ENCODE data around the gene LMBR1L.
A peak's percentile ranks its signal among the peaks of the same experiment; 100 is the strongest.
"Not testable (repeated sequence)": the region's sequence is repeated elsewhere in the genome, so short reads cannot be mapped to it uniquely, and the experiment has no call there.

LMBR1L gene

GRCh38 chr12:49079793-49080192 is 30.9 kb downstream of the LMBR1L start:
- no peak for DNase-seq

GRCh38 chr12:49070971-49071370 is 39.7 kb downstream of the LMBR1L start:
- DNase-seq = no peak

DNA sequence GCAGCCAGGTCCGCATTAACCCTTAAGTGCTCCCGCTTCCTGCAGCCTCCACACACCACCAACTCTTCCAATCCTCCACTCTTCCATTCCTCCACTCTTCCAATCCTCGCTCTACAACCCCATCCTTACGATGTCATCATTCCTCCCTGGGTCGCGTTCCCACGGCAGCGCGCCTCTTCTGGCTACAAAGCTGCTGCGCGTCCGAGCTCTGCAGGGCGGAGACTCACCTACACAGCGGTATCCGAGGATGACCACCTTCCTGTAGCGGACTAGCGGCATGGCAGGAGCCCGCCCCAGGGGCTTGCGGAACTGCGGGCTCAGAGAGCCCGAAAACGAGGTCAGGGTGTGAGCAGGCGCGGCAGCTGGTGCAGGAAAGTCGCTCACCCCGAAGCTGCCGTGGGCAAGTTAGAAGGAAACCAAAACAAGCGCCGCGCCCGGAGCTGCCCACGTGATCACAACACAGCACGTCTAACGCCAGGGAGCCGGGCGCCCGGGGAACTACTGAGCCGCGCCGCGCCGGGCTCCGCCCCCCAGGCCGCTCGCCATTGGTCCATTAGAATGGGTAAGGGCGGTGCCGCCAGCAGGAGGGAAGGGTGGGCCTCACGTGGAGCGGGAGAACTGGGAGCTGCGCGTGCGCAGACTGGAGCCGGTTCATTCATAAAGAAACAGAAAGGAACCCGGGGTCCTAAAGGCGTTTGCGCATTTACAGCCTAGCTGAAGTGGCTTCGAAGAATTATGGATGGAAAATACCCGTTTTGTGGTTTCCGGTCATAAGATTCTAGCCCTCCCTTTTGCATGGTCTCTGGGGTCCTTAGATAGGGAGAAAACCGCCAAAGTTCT is 40.9 kb downstream of the LMBR1L start, which contains the start of gene RHEBL1:
RHEBL1 (minus strand) TSS at position 473 of the 840 bp plus-strand sequence; CDS start at position 279, 194 bp downstream.
- DNase-seq = peak; percentile 85

DNA sequence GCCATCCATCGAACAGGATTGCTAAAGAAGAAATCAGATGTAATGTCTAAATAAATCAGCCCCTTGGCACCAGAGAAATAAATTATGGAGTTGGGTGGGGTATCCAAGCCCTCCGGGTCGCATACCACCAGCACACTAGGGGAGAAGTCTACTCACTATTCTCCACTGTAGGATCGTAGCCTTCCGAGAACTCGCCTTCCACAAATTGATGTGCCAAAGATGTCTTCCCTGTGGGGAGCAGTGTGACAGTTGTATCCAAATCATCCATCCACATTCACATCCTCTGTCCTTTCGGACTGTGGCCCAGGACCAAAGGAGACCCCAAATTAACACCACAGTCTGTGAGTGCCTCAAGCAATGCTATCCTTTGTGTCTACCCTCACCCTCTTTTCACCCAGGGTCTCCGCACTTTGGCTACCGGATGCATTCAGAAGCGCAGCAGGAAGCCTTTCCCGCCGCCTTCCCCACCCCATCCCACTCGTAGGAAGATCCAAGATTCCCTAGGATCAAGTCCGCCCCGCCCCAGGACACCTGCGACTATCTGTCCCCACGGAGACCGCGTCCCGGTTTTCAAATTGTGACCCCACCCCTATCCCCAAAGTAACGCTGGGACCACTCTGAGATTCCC is 41.7 kb downstream of the LMBR1L start:
- DNase-seq = no peak

GRCh38 chr12:49066120-49066519 is 44.5 kb downstream of the LMBR1L start:
- DNase-seq = no peak

DNA sequence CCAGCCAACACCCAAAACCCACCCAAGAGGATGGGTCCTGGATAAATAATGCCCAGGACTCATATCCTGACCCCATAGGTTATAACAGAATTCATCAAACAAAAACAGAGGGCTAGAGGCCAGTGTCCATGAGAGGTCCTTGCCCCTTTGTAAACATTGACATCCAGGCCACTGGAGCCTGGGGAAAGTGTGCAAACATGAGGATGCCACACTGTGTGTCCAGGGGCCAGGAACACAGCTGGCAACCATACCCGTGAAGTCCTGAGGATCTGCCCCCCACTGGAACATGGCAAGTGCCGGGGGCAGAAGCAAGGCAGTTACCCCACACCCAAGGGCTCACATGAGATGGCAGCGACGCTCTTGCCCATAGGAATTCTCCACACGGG is 45.9 kb downstream of the LMBR1L start:
- DNase-seq = no peak

GRCh38 chr12:49061916-49062315 is 48.7 kb downstream of the LMBR1L start:
- DNase-seq = not testable (repeated sequence)

DNA sequence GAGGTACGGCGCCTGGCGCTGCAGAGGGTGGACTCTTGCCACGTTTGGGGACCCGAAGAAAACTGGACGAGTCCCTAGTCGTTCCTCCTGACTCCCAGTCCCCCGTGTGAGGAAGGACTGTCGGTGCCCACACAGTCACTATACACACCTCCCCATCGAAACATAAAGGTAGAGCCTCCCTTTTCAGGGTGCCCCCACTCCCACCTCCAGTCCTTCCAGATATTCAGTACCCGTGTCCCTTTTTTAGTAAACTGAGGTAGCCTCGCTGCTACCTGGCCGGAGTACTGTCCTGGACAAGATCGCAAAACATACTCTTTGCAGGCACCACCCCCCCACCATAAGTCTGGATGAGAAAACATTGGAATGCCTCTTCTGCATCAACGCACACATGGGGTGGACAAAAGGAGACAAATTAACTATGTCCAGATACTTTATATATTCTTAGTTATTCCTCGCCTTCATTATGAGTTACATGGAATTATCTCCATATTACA is 49.4 kb downstream of the LMBR1L start:
- DNase-seq = no peak

DNA sequence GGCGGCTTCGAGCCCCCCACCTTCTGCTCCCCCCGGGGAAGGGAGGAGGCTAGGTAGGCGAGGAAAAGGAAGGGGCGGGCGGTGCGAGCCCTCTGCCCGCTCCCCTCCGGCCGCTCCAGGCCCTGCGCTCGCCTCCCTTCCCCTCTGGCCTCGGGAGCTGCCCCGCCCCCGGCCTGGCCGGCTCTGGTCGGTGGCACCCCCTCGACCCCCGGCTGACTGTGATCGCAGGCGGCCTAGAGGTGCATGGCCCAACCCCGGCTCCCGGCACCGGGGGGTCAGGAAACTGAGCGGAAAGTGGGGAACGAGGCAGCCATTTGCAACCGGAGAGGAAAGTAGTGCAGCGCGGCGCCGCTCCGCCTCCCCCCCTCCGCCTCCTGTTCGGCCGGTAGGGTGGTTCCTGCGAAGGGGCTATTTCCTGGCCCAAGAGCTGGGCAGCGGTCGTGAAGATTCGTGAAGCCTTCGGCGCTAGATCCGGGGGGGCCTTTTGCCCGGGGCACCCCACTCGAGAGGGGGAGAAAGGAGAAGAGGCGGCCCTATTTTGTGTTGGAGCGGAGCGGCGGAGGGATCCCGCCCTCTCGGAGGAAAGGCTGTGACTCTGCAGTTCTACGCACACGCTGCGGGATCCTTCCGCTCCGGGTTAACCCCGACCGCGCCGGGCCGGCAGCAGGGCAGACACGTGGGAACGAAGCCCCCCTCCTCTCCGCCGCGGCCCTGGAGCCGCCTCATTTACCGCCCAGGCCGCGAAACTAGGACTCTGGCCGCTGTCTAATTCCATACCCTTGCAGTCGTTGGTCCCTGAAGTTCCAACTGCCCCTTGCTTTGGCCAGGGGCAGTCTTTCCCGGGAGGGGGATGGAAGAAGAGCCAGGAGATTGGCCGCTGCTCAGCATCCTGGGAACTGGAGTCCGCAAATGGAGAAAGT is 50.1 kb downstream of the LMBR1L start, which contains the start of gene KMT2D:
KMT2D (minus strand) TSS at position 558 of the 920 bp plus-strand sequence. CDS start 5,470 bp downstream, outside the sequence.
- peak; percentile 80 for DNase-seq

DNA sequence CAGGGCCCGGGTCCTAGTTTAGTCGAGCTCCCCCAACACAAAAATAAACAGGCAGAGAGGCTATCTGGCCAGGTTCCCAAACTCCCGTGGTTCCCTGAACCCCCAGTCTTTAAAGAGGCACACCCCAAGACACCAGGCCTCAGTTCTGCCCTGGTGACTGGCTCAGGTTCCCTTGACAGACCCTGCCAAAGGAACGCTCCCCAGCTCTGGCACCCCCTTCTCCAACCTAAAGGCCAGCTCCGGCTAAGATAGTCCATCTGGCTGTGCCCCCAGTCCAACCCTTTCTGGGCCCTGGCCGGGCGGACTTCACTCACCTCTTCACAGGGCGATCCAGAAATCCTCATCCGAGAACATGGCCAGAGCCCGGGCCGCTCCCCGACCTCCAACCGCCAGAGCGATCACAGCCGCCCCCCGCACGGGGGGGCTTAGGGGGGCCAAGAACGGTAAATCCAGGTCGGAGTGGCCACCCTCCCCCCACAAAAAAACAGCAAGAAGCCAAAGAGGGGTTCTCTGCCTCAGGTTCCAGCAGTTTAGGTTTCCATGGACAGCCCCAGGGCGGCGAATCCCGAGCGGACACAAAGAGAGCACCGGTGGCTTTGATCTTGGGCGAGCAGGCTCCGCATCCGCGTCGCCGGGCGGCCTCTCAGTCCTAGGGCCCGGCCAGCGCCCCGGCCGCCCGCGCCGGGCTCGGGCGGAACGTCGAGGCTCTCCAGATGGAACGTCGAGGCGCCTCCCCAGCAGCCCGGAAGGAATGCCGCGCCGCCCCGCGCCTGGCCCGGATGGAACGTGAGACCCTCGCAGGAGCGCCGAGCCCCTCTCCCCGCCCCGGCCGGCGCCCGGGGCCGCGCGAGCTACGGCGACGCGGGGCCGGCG is 51.1 kb downstream of the LMBR1L start:
- no peak for DNase-seq

DNA sequence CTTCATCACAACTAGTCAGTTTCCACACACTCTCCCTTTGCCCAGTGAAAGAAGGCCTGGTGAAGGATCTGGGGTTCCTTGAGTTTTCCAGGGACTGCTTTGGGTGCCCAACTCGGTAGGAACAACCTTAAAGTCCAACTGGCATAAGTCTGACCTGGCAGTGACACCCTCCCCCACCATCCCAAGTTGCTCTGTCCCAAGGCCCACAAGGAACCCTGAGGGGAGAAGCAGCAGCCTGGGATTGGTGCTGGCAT is 51.7 kb downstream of the LMBR1L start:
- no peak for DNase-seq

DNA sequence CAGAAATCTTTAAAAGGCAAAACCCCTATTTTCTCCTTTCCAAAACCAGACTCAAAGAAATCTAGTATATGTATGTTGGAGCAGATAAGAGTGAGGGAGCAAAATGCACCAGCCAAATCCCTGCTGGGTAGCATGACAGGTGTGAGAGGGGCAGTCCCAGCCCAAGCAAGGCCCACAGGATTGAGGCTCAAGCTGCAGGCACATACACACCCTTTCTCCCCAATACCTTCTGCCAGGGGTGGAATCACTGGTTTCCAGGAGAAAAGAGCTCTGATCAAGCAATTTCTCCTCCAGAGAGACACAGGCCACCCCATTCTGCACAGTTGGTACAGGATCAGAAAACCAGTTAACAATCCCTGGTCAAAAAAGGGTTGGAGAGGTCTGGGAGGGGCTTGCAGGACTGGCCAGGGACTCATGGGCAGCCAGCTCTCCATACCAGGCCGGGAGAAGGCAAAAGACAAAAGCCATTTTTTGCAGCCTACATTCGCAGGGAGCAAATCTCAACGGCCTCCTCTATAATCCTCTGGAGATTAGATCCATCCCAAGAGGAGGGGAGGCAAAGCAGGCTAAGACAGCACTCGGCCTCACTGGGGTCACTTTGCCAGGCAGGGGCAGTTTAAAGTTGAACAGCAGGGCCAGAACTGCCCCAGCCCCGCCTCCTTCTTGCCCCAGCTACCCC is 52.1 kb downstream of the LMBR1L start:
- DNase-seq = no peak

GRCh38 chr12:49057888-49058287 is 52.8 kb downstream of the LMBR1L start:
- DNase-seq = no peak

- no peak for DNase-seq
Measured at GRCh38 chr12:49055978-49056754, 54.5 kb downstream of the LMBR1L start.

DNA sequence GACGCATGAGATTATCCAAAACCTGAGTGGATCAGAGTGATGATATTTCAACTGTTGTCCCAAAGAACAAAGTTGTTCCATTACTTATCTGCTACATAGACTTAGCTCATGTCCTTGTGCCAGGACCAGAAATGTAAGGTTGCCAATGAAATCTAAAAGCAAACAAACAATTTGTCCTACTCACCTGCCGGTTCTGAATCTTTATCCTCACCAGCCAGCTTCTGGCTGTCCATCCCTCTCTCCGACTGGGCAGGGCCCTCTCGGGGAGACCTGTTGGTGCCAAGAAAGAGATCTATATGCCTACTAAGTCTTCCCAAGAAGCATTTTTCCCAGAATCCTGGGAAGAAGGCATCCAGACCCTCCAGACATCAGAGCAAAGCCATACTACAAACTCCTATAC is 55.6 kb downstream of the LMBR1L start:
- DNase-seq = no peak

DNA sequence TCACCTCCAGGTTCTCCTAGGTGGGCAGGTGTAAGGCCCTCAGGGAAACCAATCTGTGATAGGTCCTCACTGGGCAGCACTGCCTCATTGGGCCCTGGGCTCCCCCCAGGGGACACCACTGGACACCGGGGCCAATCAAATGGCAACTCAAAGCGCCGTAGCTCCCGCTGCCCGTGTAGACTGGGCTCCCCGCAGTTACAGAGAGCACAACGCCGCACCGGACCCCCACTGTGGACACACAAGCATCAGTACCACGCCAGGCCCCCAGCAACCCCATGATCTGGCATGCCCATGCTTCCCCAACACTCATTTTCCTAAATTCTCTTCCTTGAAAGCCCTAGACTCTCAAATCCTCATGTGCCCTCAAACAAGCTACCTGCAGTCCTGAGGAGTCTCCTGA is 56.1 kb downstream of the LMBR1L start:
- no peak for DNase-seq

DNA sequence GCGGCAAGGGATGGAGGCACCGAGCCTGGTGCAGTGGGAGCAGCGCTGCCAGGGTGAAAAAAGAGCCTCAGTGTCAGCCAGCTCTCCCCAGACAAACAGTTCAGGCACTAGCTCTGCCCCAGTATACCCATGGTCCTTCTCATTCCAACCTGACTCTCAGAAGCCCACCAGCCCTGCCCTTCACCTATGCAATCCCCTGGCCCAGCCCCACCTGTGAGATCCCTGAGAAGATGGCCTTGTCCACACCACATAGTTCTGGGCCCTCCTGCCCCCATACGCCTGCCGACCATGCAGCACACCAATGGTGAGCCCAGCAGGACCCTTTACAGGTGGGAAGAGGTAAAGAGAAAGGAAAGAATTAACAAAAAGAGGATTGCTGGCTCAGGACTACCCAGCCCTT is 56.6 kb downstream of the LMBR1L start:
- DNase-seq = no peak

DNA sequence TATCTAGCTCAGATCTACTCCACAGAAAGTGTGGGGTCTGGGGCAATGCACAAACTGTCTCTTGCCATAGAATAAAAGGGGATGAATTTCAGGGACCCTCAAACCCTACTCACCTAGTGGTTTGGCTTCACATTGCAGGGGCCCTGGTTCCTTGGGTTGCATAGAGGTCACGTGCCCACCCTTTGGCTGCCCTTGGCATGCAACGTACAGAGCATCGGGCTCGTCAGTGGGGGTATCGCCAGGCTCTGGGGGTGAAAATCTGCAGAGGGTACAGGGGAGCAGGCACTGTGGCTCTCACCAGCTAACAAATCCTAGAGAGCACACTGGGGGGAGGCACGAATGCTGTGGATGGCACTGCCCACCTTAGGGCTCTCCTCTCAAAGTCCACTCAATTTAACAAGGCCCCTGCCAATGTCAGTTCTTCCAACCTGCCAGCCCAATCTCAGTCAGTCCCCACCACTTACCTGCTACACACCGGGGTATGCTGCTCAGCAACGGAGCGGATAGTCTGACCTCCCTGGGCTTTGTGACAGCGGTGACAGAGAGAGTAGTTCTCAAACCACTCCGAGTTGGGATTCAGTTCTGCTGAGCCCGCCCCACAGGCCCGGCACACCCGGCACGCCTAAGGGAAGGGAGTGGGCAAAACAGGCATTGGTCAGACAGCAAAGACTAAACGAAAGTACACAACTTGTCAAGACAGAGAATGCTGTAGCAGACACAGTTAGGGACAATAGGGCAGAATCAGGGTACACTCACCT is 58.0 kb downstream of the LMBR1L start:
- no peak for DNase-seq

DNA sequence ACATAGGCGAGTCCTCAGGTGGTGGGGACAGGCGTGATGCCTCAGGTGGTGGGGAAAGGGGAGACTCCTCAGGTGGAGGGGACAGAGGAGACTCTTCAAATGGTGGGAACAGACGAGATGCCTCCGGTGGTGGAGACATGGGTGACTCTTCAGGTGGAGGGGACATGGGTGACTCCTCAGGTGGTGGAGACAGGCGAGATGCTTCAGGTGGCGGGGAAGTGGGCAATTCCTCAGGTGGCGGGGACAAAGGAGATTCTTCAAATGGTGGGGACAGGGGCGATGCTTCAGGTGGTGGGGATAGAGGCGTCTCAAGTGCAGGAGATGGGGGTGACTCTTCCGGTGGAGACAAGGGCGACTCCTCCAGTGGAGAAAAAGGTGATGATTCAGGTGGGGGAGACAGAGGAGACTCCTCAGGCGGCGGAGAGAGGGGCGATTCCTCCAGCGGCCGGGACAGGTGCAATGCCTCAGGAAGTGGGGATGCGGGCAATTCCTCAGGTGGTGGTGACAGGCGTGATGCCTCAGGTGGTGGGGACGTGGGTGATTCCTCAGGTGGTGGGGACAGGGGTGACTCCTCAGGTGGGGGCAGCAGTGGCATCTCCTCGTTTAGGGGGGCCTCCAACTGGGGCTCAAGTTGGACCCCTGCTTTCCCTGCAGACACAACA is 58.7 kb downstream of the LMBR1L start:
- no peak for DNase-seq

DNA sequence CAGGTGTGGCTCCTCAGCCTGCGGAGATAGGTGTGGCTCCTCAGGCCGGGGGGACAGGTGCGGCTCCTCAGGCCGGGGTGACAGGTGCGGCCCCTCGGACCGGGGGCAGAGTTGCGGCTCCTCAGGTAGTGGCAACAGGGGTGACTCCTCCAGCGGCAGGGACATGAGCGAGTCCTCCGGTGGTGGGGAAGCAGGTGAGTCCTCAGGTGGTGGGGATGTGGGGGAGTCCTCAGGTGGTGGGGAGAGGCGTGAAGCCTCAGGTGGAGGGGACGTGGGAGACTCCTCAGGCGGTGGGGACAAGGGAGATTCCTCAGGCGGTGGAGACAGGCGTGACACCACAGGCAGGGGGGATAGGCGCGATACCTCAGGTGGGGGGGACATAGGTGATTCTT is 59.3 kb downstream of the LMBR1L start:
- no peak for DNase-seq

All from NCI-H345 (cell line).